ENCODE data around the gene IL1R1.

- TF ChIP-seq CTCF (IDR thresholded peaks at IDR 0.05) (no peak), POLR2A (IDR thresholded peaks at IDR 0.05; ENCODE audit: low read depth) (no peak), POLR2AphosphoS5 (IDR thresholded peaks at IDR 0.05) (no peak)
Measured at GRCh38 chr2:102191501-102191900, 49.0 kb downstream of the IL1R1 start.

Data from esophagus muscularis mucosa (tissue), 3 donors.